Retinal pigment epithelial cell (primary cell): Measurements from ENCODE around the gene SLC12A7.

Source experiments
- DNase-seq: peaks from one replicate; pipeline ENCODE4 v3.0.0-alpha.2; 2010; ENCODE audit warnings: low read depth
- H3K4me3 ChIP-seq: 2 replicates; pipeline ENCODE4 v1.5.1; 2011; ENCODE audit warnings: mild to moderate bottlenecking, low read length, control low read depth, moderate library complexity
- TF ChIP-seq, protein P1 (sequence below): conservative IDR thresholded peaks from 2 replicates; pipeline ENCODE4 v1.5.1; 2011; ENCODE audit warnings: low read depth, low read length, control low read depth, inconsistent platforms

Gene SLC12A7

DNA sequence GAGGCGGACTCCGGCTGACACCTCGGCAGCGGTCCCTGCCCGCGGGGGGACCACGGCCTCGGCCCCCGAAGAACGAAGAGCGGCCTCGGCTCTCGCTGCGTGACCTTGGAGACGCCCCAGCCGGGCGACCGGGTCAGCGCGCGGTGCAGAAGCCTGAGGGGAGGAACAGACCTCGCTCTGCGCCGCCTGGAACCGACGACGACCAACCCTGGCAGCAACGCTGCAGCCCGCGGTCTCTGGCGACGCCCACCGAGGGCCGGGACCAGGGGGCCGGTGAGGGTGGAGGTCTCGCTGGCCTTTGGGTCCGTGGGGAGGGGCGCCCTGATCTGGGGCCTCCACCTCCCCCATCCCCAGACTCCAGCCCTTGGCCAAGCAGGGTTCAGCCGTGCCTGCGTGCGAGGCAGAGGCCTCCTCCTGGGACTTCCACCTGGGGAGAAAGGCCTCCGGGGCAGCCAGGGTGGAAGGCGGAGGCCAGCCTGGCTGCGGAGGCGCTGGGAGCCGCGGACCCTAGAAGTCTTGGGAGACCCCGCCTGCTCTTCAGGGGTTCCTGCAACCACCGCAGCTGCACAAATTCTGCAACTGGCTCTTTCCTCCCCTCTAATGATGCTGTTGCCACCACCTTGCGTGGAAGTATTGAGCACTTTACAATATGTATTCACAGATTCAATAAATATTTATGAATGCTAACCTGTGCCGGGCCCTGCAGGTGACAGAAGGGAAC lies 44.3 kb upstream of the SLC12A7 start:
- DNase-seq, result no peak
- TF ChIP-seq, protein P1, sequence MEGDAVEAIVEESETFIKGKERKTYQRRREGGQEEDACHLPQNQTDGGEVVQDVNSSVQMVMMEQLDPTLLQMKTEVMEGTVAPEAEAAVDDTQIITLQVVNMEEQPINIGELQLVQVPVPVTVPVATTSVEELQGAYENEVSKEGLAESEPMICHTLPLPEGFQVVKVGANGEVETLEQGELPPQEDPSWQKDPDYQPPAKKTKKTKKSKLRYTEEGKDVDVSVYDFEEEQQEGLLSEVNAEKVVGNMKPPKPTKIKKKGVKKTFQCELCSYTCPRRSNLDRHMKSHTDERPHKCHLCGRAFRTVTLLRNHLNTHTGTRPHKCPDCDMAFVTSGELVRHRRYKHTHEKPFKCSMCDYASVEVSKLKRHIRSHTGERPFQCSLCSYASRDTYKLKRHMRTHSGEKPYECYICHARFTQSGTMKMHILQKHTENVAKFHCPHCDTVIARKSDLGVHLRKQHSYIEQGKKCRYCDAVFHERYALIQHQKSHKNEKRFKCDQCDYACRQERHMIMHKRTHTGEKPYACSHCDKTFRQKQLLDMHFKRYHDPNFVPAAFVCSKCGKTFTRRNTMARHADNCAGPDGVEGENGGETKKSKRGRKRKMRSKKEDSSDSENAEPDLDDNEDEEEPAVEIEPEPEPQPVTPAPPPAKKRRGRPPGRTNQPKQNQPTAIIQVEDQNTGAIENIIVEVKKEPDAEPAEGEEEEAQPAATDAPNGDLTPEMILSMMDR, result no peak
- no peak overlapping the region for H3K4me3 ChIP-seq

DNA sequence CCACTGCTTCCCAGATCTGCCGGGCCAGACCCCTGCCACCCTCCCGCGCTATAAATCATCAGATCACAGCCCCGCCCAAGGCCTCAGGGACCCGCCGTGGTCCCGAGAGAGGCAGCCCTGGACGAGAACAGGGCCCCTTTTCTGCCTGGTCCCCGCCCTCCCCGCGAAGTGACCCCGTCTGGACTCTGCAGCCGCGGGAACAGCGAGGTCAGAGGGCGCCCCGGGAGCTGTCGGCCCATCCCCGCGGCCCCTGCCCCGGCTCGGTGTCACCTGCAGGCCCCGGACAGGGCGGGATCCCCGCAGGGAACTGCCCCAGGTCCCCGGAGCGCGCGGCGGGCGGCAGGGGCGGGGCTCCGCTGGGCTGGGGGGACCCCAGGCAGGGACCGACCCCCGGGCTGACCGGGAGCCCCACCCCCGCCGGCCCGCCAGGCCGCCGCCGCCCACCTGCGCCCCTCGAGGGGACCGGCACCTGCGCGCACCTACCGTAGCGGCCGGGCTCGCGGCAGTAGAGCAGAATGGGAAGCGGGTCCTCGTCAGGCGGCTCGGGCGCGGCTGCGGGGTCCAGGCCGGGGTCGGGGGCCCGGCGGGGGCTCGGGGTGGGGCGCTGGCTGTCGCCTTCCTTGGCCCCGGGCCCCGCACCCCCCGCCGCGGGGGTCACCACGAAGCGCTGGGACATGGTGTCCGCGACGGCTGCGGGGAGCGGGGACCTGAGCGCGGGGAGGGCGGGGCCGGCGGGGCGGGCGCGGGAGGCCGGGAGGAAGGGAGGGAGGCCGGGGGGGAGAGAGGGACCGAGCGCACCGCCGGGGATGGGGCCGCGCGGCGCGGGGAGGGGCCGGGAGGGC lies 43.5 kb upstream of the SLC12A7 start:
- TF ChIP-seq, protein P1, result no peak
- no peak for DNase-seq
- H3K4me3 ChIP-seq, result no peak overlapping the region

DNA sequence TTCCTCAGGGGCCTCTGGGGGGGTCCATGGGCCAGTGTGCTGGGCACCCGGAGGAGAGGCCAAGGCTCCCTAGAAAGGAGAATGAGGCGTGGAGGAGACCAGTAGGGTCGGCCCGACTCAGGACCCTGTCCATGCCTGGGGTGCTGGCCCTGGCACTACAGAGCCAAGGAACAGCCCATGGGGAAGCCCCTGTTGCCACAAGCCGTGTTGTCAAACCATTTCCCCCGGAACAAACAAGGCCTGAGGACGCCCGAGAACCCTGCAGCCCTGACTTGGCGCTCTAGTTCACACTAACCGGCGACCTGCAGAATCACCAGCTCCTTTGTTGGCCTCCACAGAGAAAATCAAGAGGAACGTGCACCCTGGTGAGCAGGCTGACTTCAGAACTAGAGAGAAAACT lies 41.6 kb upstream of the SLC12A7 start:
- no peak for DNase-seq
- no peak overlapping the region for H3K4me3 ChIP-seq
- TF ChIP-seq, protein P1, result no peak

DNA sequence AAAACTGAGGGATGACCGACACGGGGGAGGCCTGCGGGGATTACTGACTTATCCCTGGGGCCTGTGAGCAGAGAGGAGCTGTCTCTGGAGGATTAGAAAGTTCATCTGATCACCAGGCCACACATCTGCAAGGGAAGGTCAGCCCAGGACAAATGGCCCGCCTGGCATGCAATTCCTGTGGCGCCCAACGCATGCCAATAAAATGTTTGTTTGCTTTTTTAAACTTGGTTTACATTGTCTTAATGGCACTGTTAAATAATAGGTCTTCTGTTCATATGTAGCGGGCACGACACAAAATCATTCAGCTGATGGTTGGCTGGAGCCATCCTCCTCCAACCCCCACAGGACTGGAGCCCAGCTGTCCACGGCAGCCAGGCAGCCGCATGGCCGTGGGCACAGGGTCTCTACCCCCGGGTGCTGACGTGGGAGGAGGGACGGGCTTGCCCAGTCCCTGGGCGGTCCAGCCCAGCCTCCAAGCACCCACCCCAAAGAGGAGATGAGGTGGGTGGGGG lies 41.0 kb upstream of the SLC12A7 start:
- TF ChIP-seq, protein P1, result no peak
- no peak for DNase-seq
- H3K4me3 ChIP-seq, result no peak overlapping the region

DNA sequence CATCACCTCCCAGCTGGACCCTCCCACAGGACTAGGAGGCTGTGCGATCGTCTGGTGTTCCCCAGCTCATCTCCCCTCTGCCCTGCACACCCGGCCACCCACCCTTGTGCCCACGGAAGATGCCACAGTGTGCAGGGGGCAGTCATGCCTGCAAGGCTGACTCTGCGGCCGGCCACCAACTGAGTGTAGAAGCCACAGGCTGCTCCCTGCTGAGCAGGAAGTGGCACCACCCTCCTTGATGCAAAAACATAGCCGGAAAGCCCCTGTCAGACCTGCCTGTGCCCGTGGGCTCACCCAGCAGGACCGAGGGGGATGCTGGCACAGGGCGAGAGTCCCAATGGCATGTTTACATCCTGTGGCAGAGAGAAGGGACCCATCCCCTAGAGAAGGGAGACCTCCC lies 40.3 kb upstream of the SLC12A7 start:
- no peak overlapping the region for H3K4me3 ChIP-seq
- DNase-seq, result no peak

DNA sequence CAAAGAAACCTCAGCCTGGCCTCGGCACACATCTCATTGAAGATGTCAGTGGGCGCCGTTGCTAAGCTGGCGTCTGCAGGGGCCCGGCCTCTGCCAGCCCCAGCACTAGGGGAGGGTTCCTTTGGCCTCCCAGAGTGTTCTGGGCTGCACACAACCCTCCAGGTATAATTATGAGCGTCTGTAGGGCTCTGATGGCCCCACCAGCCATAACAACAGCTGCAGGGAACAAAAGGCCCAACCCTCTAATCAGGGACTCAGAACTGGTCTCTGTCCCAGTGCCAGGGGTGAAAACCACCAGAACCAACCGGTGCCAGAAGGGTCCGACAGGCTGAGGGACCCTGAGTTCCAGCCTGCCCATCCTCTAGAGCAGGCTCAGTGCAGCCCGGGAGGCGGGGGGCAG lies 39.5 kb upstream of the SLC12A7 start:
- TF ChIP-seq, protein P1, result no peak
- DNase-seq, result no peak
- H3K4me3 ChIP-seq, result no peak overlapping the region

More for the DNA sequence above, 40.3 kb upstream of the SLC12A7 start:
- TF ChIP-seq, protein P1, result no peak
